GM18505 (cell line): ENCODE data around the gene LRRC3.

Source experiments
- ATAC-seq: cut with Tn5 transposase; IDR thresholded peaks from one replicate; pipeline ENCODE4 v1.9.1; 2021; ENCODE audit not compliant: unreplicated experiment
- POLR2A ChIP-seq: IDR thresholded peaks from 4 replicates; pipeline ENCODE4 v1.6.1; 2011; ENCODE audit warnings: borderline replicate concordance; ENCODE audit not compliant: insufficient read depth, insufficient read length; ENCODE audit errors: extremely low read depth

LRRC3 gene

DNA sequence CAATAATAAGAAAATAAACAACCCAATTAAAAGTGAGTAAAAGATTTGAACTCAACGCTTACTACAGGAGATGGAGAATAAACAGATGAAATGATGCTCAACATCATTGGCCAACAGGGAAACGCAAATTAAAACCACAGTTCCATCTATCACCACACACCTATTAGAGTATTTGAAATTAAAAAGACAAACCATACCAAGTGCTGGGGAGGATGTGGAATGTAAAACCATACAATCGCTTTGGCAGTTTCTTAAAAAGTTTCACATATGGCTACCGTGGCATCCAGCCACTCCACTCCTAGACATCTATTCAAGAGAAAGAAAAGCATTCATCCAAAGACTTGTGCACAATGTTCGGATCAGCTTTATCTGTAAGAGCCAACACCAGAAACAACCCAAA is 1.3 kb upstream of the LRRC3 start:
- ATAC-seq = no peak
- no peak for TF ChIP-seq POLR2A

DNA sequence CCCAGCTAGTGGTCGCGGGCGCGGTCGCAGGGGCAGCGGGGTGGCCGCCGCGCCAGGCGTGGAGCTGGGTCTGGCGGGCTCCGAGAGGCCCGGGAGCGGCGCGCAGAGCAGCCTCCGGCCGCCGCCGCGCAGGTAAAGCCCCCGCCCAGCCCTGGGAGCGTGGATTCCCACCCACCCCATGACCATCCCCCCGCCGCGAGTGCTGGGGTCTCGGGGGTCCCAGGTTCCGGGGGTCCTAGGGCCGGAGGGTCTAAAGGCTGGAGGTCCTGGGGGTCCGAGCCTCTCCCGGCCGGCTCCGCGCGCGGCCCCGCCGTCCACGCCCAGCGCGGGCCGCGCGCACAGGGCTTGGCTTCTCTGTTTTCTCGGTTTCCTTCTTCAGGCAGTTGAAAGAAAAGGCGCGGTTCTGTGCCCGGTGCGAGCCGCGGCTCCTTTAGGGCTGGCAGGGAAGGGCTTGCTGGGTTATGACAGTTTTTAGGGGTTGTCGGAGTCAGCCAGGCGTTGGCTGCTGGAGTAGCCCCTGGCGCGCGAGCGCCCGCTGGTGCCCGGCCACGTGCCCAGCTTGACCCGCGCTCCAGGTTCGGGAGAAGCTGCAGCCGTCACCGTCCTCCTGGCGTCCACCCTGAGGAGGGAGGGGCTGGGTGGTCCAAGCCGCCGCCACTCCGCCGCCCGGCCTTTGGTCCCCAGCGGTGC is 359 bp downstream of the LRRC3 start:
- ATAC-seq = peak; percentile 37
- no peak for TF ChIP-seq POLR2A

DNA sequence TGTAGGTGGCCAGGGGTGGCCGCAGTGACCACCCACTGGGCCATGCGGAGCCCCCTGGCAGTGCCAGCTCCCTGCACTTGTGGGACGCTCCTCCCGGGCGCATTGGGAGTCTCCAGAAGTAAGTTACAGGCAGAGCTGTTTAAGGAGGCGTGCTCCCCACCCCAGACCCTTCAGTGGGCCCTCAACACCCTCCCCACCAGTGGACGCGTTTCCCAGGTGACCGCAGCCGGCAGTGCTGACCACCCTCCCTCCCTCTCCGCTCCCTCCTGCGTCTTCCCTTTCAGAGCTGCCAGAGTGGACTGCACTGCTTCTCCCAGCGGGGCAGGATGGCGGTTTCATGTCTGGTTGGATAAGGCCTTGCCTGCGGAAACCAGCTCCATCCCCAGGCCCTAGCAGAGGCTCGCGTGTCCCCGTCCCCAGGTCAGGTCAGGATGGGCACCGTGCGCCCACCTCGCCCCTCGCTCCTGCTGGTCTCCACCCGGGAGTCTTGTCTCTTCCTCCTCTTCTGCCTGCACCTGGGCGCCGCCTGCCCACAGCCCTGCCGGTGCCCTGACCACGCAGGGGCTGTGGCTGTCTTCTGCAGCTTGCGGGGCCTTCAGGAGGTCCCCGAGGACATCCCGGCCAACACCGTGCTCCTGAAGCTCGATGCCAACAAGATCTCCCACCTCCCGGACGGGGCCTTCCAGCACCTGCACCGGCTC is 1.1 kb downstream of the LRRC3 start:
- no peak for TF ChIP-seq POLR2A
- ATAC-seq = no peak

- no peak for TF ChIP-seq POLR2A
These were observed 1.8 kb downstream of the LRRC3 start for GRCh38 chr21:44456915-44457736.

DNA sequence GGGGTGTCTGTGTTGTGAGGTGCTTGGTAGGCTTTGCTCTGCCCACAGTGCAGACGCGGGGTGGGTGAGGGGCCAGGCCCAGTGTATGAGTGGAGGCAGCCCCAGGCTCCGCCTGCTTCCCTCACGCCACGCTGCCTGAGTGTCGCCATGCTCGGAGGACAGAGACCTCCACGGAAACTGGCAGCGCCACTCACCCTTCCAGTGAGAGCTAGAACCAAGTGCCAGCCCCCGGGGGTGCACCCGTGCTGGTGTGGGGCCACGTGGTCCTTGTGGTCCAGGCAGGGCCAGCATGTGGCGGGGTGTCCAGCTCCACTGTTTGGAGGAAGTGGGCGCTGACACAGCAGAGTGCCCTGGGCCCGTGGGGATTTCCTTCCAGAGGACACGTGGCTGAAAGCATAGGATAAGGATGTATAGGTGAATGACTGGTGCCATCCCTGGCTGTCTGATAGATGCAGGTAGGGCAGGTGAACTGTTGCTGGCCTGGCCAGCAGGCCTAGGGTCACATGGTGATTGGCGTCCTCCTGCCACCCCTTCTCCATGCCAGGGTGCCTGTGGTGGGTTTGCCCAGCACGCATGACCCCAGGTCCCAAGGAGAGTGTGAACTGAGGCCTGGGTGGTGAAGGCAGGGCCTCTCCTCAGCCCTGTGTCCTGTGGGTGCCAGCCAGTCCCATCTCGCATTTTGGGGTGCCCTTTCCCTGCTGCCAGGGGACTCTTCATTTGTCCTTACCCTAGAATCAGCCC is 3.8 kb downstream of the LRRC3 start:
- ATAC-seq = no peak
- no peak for TF ChIP-seq POLR2A

More at GRCh38 chr21:44456915-44457736, 1.8 kb downstream of the LRRC3 start:
- no peak for ATAC-seq

DNA sequence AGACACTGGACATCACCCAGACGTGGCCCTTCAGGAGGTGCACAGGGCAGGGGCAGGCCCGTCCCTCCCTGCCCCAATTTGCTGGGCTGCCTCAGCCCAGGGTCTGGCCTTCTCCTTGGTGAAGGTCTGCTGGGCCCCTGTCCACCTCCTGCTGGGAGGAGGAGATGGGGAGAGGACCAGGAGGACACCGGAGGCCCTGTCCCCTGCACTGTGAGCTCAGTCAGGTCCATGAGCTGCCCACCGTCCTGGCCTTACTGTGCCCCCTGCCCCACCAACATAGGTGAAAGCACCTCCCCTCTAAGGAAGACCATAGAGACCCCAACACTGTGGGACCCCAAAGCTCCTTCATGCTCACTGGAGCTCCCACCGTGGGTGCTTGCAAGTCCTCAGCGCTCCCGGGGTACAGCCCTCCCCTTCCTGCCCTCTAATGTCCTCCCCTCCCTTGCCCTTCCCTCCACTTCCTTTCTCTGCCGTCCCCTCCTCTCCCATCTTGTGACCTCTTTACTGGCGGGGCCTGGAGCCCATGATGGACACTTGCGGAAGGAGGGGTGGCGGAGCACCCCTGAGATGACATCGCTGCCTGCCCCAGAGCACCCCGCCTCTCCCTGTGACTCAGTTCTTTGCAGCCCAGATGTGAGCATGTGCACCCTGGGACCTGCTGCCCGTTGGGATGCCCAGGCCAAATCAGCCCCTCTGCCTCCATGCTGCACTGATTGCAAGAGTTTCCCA is 4.6 kb downstream of the LRRC3 start:
- no peak for TF ChIP-seq POLR2A

DNA sequence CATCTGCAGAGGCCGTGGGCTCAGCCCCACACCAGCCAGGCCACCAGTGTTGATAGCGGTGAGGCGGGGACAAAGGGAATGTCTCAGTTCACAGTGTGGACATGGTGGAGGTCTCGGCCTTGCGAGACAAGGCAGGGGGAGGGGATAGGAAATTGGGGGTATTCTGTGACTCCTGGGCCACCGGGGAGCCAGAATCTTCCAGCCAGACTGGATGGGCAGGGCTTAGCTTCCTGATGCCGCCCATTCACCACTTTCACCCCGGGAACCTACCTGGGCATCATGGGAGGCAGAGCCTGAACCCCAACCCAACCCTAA is 5.1 kb downstream of the LRRC3 start:
- no peak for ATAC-seq
- no peak for TF ChIP-seq POLR2A

More for the DNA sequence above, 4.6 kb downstream of the LRRC3 start:
- ATAC-seq = no peak

DNA sequence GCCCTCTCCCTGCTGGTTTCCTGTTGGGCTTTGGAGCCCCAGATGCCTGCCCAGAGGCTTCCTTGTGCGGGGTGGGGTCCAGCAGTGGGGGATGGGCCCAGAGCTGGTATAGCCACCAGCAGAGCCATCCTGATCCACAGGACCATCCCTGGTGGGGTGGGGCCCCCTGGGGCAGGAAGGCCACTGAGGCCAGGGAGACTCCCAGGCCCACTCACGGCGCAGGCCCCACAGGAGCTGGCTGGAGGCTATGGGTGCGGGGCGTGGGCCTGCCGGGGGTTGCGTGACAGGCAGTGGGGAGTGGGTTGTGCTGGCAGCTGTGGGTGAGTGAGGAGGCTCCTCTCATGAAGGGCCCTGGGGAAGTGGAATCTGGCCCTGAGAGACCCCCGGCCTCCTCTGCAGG is 5.7 kb downstream of the LRRC3 start:
- ATAC-seq = no peak
- TF ChIP-seq POLR2A = no peak

DNA sequence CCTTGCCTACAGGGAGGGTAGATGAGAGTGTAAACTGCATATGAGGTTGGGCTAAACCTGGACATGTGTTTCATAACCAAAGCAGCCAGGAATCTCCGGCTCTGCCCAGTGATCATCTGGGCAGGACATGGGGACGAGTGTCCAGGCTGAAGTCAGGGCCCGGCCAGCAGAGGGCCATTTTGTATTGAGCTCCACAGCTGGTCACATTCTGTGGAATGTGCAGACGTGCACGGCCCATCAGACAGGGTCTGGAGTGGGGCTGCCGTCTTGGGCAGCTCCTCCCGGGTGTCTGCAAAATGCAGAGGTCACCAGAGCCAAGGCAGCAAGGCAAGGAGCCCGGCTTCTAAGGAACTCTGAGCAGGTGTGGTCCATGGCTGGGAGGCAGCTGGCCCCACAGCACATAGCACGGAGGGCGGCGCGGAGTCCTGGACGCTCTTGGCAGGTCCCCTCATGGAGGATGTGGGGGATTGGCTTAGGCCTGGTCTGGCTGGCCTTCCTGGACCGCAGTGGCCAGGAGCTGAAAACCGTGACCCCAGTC is 6.2 kb downstream of the LRRC3 start:
- no peak for TF ChIP-seq POLR2A
- ATAC-seq = no peak

DNA sequence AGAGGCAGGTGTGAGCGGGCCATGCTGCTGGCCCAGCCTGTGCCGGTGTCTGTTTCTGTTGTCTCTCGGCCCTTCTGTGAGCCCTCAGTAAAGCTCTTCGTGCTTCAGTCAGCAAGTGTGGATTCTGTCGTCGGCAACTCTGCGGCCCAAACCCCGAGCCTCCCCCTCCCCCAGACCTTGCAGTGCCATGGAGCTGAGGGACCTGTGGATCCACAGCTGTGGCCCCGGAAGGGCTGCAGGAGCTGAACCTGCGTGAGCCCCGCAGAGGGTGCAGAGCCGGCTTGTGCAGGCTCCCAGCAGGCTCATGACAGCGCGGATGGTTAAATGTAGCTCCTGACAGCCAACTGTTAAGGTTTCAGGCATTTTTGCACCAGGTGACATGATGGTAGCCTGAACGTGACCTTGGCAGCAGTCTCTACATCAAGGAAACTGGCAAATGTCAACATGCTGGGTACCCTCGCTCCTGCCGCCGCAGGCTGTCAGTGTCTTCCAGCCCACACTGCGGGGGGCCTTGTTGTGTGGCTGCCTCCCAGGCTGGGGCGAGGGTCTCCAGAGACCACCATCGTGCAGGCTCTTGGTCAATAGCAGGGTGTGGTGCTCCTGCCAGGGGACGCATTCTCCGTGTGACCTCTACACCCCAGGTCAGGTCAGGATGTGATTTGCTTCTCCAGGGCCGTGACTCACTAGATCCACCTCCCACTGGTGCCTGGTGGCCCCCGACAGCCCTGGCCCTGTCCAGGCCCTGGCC is 7.0 kb downstream of the LRRC3 start:
- no peak for ATAC-seq
- no peak for TF ChIP-seq POLR2A

GRCh38 chr21:44462834-44463200 is 7.5 kb downstream of the LRRC3 start:
- no peak for ATAC-seq
- TF ChIP-seq POLR2A = no peak

- no peak for ATAC-seq
- no peak for TF ChIP-seq POLR2A
These were observed 8.4 kb downstream of the LRRC3 start for GRCh38 chr21:44463724-44464123.

- no peak for ATAC-seq
- no peak for TF ChIP-seq POLR2A
These were observed 9.0 kb downstream of the LRRC3 start for GRCh38 chr21:44464351-44464750.
